Activated naive CD4-positive, alpha-beta T cell treated with anti-CD3 and anti-CD28 coated beads, Interleukin-2, amount 50 U/mL, for 24 hours (primary cell): ENCODE results near the gene MBTPS2.
A peak's percentile ranks its signal among the peaks of the same experiment; 100 is the strongest.
"Not testable (repeated sequence)": the region's sequence is repeated elsewhere in the genome, so short reads cannot be mapped to it uniquely, and the experiment has no call there.

Experiments used
- H3K27ac Mint-ChIP-seq: one replicate; pipeline ENCODE4 v1.8.0; 2021; ENCODE audit warnings: mild to moderate bottlenecking, mixed read lengths
- H3K27me3 Mint-ChIP-seq: one replicate; pipeline ENCODE4 v1.8.0; 2021; ENCODE audit warnings: mixed read lengths
- H3K36me3 Mint-ChIP-seq: one replicate; pipeline ENCODE4 v1.8.0; 2021; ENCODE audit warnings: mixed read lengths
- H3K4me1 Mint-ChIP-seq: one replicate; pipeline ENCODE4 v1.8.0; 2021; ENCODE audit warnings: mixed read lengths
- H3K4me3 Mint-ChIP-seq: one replicate; pipeline ENCODE4 v1.8.0; 2021; ENCODE audit warnings: mild to moderate bottlenecking, mixed read lengths
- H3K9me3 Mint-ChIP-seq: one replicate; pipeline ENCODE4 v1.8.0; 2021; ENCODE audit warnings: mixed read lengths

The MBTPS2 gene

GRCh38 chrX:21839334-21840192 is at the start of gene MBTPS2:
Gene MBTPS2, plus strand, starts transcription at chrX:21839617. Its CDS starts 118 bp downstream, at chrX:21839735.
- H3K36me3 Mint-ChIP-seq, result peaks cover 2% of the 10 kb centered on the region
- peak within 1 kb of the TSS; percentile 90 for H3K4me3 Mint-ChIP-seq
- peak within 1 kb of the TSS; percentile 88 for H3K27ac Mint-ChIP-seq
- no peaks in the 10 kb centered on the region for H3K9me3 Mint-ChIP-seq
- no peaks in the 10 kb centered on the region for H3K27me3 Mint-ChIP-seq
- H3K4me1 Mint-ChIP-seq, result peaks cover 4% of the 10 kb centered on the region

- Mint-ChIP-seq H3K27me3 (no peaks in the 10 kb centered on the region), H3K4me3 (no peak overlapping the region), H3K27ac (no peak overlapping the region)
Measured at GRCh38 chrX:21798677-21799219, 40.7 kb upstream of the MBTPS2 start.

GRCh38 chrX:21799767-21800166 is 39.6 kb upstream of the MBTPS2 start:
- Mint-ChIP-seq H3K9me3 (no peaks in the 10 kb centered on the region), H3K4me3 (no peak overlapping the region), H3K36me3 (no peaks in the 10 kb centered on the region), H3K27me3 (no peaks in the 10 kb centered on the region), H3K27ac (no peak overlapping the region), H3K4me1 (no peaks in the 10 kb centered on the region)

More at GRCh38 chrX:21798677-21799219, 40.7 kb upstream of the MBTPS2 start:
- Mint-ChIP-seq H3K4me1 (no peaks in the 10 kb centered on the region), H3K9me3 (no peaks in the 10 kb centered on the region), H3K36me3 (no peaks in the 10 kb centered on the region)

GRCh38 chrX:21800344-21800770 is 39.1 kb upstream of the MBTPS2 start:
- Mint-ChIP-seq H3K36me3 (no peaks in the 10 kb centered on the region), H3K27ac (no peak overlapping the region), H3K4me3 (no peak overlapping the region), H3K4me1 (no peaks in the 10 kb centered on the region), H3K9me3 (no peaks in the 10 kb centered on the region), H3K27me3 (no peaks in the 10 kb centered on the region)

- no peaks in the 10 kb centered on the region for H3K27me3 Mint-ChIP-seq
- H3K36me3 Mint-ChIP-seq, result no peaks in the 10 kb centered on the region
- H3K4me3 Mint-ChIP-seq, result no peak overlapping the region
- H3K4me1 Mint-ChIP-seq, result no peaks in the 10 kb centered on the region
- H3K9me3 Mint-ChIP-seq, result no peaks in the 10 kb centered on the region
- no peak overlapping the region for H3K27ac Mint-ChIP-seq
Measured at GRCh38 chrX:21802054-21802670, 37.3 kb upstream of the MBTPS2 start.

GRCh38 chrX:21802839-21803238 is 36.6 kb upstream of the MBTPS2 start:
- no peak overlapping the region for H3K27ac Mint-ChIP-seq
- no peaks in the 10 kb centered on the region for H3K9me3 Mint-ChIP-seq
- H3K27me3 Mint-ChIP-seq, result no peaks in the 10 kb centered on the region
- H3K4me1 Mint-ChIP-seq, result no peaks in the 10 kb centered on the region
- H3K4me3 Mint-ChIP-seq, result no peak overlapping the region
- H3K36me3 Mint-ChIP-seq, result no peaks in the 10 kb centered on the region

GRCh38 chrX:21806691-21807090 is 32.7 kb upstream of the MBTPS2 start:
- no peak overlapping the region for H3K4me3 Mint-ChIP-seq
- no peaks in the 10 kb centered on the region for H3K4me1 Mint-ChIP-seq
- no peaks in the 10 kb centered on the region for H3K9me3 Mint-ChIP-seq
- H3K36me3 Mint-ChIP-seq, result peaks cover 2% of the 10 kb centered on the region
- no peak overlapping the region for H3K27ac Mint-ChIP-seq
- no peaks in the 10 kb centered on the region for H3K27me3 Mint-ChIP-seq

GRCh38 chrX:21811832-21812231 is 27.6 kb upstream of the MBTPS2 start:
- Mint-ChIP-seq H3K36me3 (peaks cover 2% of the 10 kb centered on the region), H3K9me3 (no peaks in the 10 kb centered on the region), H3K4me1 (no peaks in the 10 kb centered on the region), H3K27me3 (no peaks in the 10 kb centered on the region), H3K4me3 (no peak overlapping the region), H3K27ac (no peak overlapping the region)

GRCh38 chrX:21812628-21813027 is 26.8 kb upstream of the MBTPS2 start:
- H3K4me1 Mint-ChIP-seq, result no peaks in the 10 kb centered on the region
- peaks cover 2% of the 10 kb centered on the region for H3K36me3 Mint-ChIP-seq
- no peaks in the 10 kb centered on the region for H3K27me3 Mint-ChIP-seq
- H3K27ac Mint-ChIP-seq, result no peak overlapping the region
- no peaks in the 10 kb centered on the region for H3K9me3 Mint-ChIP-seq
- no peak overlapping the region for H3K4me3 Mint-ChIP-seq

- H3K9me3 Mint-ChIP-seq, result no peaks in the 10 kb centered on the region
- no peak overlapping the region for H3K27ac Mint-ChIP-seq
- H3K4me3 Mint-ChIP-seq, result no peak overlapping the region
- no peaks in the 10 kb centered on the region for H3K4me1 Mint-ChIP-seq
- peaks cover 2% of the 10 kb centered on the region for H3K36me3 Mint-ChIP-seq
- no peaks in the 10 kb centered on the region for H3K27me3 Mint-ChIP-seq
Measured at GRCh38 chrX:21813612-21814368, 25.6 kb upstream of the MBTPS2 start.

- no peaks in the 10 kb centered on the region for H3K27me3 Mint-ChIP-seq
- no peaks in the 10 kb centered on the region for H3K9me3 Mint-ChIP-seq
- no peak overlapping the region for H3K4me3 Mint-ChIP-seq
- no peaks in the 10 kb centered on the region for H3K4me1 Mint-ChIP-seq
- no peak overlapping the region for H3K27ac Mint-ChIP-seq
- no peaks in the 10 kb centered on the region for H3K36me3 Mint-ChIP-seq
Measured at GRCh38 chrX:21816136-21816535, 23.3 kb upstream of the MBTPS2 start.

- not testable (repeated sequence) for H3K4me3 Mint-ChIP-seq, H3K9me3 Mint-ChIP-seq, H3K27ac Mint-ChIP-seq, H3K4me1 Mint-ChIP-seq, H3K27me3 Mint-ChIP-seq, H3K36me3 Mint-ChIP-seq
Measured at GRCh38 chrX:21820170-21820569, 19.2 kb upstream of the MBTPS2 start.

- no peaks in the 10 kb centered on the region for H3K36me3 Mint-ChIP-seq
- H3K27me3 Mint-ChIP-seq, result no peaks in the 10 kb centered on the region
- no peaks in the 10 kb centered on the region for H3K4me1 Mint-ChIP-seq
- no peak overlapping the region for H3K4me3 Mint-ChIP-seq
- H3K27ac Mint-ChIP-seq, result no peak overlapping the region
- no peaks in the 10 kb centered on the region for H3K9me3 Mint-ChIP-seq
Measured at GRCh38 chrX:21821875-21822274, 17.5 kb upstream of the MBTPS2 start.

GRCh38 chrX:21831496-21831895 is 7.9 kb upstream of the MBTPS2 start:
- no peak overlapping the region for H3K4me3 Mint-ChIP-seq
- no peaks in the 10 kb centered on the region for H3K4me1 Mint-ChIP-seq
- H3K36me3 Mint-ChIP-seq, result no peaks in the 10 kb centered on the region
- H3K9me3 Mint-ChIP-seq, result no peaks in the 10 kb centered on the region
- no peak overlapping the region for H3K27ac Mint-ChIP-seq
- H3K27me3 Mint-ChIP-seq, result no peaks in the 10 kb centered on the region

- Mint-ChIP-seq H3K27ac (no peak overlapping the region), H3K27me3 (no peaks in the 10 kb centered on the region), H3K4me1 (peaks cover 4% of the 10 kb centered on the region)
Measured at GRCh38 chrX:21837056-21837455, 2.4 kb upstream of the MBTPS2 start.

More at GRCh38 chrX:21837056-21837455, 2.4 kb upstream of the MBTPS2 start:
- no peak overlapping the region for H3K4me3 Mint-ChIP-seq
- H3K9me3 Mint-ChIP-seq, result no peaks in the 10 kb centered on the region
- H3K36me3 Mint-ChIP-seq, result no peaks in the 10 kb centered on the region
